ENCODE results near the gene RXYLT1.

RXYLT1 gene

GRCh38 chr12:63844391-63845341, 65.0 kb downstream of the RXYLT1 start, which contains the start of gene SRGAP1:
Gene SRGAP1, plus strand, starts transcription at chr12:63844700. Its CDS starts 117 bp downstream, at chr12:63844817.
- no peak for FAIRE-seq

DNA sequence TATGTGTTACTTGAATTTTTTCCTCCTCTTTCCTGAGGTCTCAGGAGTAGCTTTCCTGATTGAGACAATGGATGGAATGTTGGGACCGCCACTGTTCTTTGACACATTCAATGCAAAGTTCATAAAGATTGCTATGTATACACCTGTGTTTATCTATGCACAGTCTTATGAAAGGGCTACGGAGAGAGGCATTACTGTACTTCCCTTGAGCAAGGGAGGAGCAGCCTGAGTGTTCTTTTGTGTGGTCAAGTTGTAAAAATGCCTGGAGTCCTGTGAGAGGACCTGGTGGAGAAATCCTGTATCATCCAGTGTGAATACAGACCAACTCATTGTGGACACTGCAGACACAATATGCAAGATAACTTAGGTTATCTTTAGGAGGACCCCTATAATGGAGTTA, 66.0 kb downstream of the RXYLT1 start:
- FAIRE-seq: no peak

- no peak for FAIRE-seq
Observed at GRCh38 chr12:63846238-63846967, 66.7 kb downstream of the RXYLT1 start.

- FAIRE-seq: no peak
Observed at GRCh38 chr12:63848450-63848849, 68.7 kb downstream of the RXYLT1 start.

DNA sequence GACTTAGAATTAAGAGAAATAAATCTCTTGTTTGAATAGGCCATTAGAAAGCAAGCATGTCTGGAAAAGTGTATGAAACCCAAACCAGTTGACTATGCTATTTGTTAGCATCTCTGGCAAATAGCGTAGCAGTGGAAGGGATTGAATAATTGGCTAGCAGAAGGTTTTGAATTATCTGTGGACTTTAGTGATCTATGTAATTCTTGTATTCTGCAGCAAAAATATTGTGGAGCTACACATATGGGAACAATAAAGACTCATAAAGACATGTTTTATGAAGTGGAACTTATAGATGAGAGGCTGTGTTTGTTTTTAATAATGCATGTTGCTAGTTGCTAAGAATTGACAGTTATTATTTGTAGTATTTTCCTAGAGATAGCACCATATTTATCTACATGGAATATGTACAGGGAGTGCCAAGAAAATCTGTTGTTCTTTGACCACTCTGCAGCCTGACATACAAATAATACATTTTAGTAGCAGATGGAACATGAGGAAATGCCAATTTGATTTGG, 69.5 kb downstream of the RXYLT1 start:
- no peak for FAIRE-seq

DNA sequence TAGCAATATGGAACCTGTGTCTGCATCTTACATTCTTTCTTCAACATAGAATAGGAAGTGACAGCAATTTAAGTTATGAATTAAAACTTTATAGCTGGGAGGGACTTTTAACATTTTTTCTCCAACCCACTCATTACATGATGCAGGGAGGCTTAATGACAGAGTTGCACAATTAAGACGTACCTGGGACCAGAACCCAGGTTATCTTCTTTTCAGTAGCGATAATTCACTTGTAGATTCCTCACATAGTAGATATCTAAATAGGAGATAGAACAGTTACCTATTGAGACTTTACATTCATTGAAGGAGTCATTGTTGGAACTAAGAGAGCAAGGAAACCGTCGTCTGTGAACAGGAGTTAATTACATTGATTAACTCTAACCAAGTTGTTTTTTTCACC, 69.9 kb downstream of the RXYLT1 start:
- FAIRE-seq: no peak

- FAIRE-seq: no peak
Observed at GRCh38 chr12:63853978-63854377, 74.3 kb downstream of the RXYLT1 start.

- FAIRE-seq: no peak
Observed at GRCh38 chr12:63855299-63855698, 75.6 kb downstream of the RXYLT1 start.

GRCh38 chr12:63857771-63858670, 78.3 kb downstream of the RXYLT1 start:
- no peak for FAIRE-seq
